H1 (cell line): ENCODE data around the gene ST8SIA5. TPM values are rescaled to one million over a fixed set of nuclear protein-coding genes. Genes with fewer than 3 reads are reported as not detected.

Source experiments
- CHD2 ChIP-seq: IDR thresholded peaks from 2 replicates; pipeline ENCODE4 v1.6.1; 2012; ENCODE audit warnings: low read length, improper control_type of control experiment
- E2F6 ChIP-seq: IDR thresholded peaks from 2 replicates; pipeline ENCODE4 v1.6.1; 2012; ENCODE audit warnings: inconsistent platforms
- MAX ChIP-seq: IDR thresholded peaks from 2 replicates; pipeline ENCODE4 v1.6.1; 2012; ENCODE audit warnings: inconsistent platforms
- TAF7 ChIP-seq: optimal IDR thresholded peaks from 2 replicates; pipeline ENCODE3; 2011; ENCODE audit warnings: low read depth, mild to moderate bottlenecking, inconsistent platforms, low read length, moderate library complexity, borderline replicate concordance
- polyA plus RNA-seq, 7 experiments: library from polyadenylated mRNA; depleted of rRNA in 3 of 7; stranded (reverse) in 5 of 7; unstranded in 2 of 7; fragments of >200 nt in 5 of 7; fragments of 200-250 nt in 2 of 7; gene quantifications; 1 replicate in 5 of 7; 2 replicates in 1 of 7; 4 replicates in 1 of 7; pipeline versions ENCODE4 v1.2.1 to v1.2.3, GENCODE V29; 2011 to 2013; ENCODE audit warnings: missing spikeins in 2 of 7, mixed read lengths in 2 of 7
- total RNA-seq: library from RNA; stranded (reverse); fragmentation: NEBNext Ultra II Directional; extraction: Animal tissue kit (Norgen Biotek cat#: 25700); gene quantifications from 2 replicates; pipeline ENCODE4 v1.2.1, GENCODE V29; 2021

ST8SIA5 gene
- total and polyA plus RNA-seq, 2 of the 8 experiments (the other 6 are each of a cell fraction or from before 2014, with no cell fraction given): 2.4 to 6.3 TPM

GRCh38 chr18:46793565-46793964 lies 36.7 kb upstream of the ST8SIA5 start (continued):
- TF ChIP-seq E2F6 (peak; percentile 87), TAF7 (no peak), MAX (peak; percentile 92), CHD2 (no peak)
